ENCODE measurements around the gene LZTS3.
"Not testable (repeated sequence)": the region's sequence is repeated elsewhere in the genome, so short reads cannot be mapped to it uniquely, and the experiment has no call there.

The LZTS3 gene

DNA sequence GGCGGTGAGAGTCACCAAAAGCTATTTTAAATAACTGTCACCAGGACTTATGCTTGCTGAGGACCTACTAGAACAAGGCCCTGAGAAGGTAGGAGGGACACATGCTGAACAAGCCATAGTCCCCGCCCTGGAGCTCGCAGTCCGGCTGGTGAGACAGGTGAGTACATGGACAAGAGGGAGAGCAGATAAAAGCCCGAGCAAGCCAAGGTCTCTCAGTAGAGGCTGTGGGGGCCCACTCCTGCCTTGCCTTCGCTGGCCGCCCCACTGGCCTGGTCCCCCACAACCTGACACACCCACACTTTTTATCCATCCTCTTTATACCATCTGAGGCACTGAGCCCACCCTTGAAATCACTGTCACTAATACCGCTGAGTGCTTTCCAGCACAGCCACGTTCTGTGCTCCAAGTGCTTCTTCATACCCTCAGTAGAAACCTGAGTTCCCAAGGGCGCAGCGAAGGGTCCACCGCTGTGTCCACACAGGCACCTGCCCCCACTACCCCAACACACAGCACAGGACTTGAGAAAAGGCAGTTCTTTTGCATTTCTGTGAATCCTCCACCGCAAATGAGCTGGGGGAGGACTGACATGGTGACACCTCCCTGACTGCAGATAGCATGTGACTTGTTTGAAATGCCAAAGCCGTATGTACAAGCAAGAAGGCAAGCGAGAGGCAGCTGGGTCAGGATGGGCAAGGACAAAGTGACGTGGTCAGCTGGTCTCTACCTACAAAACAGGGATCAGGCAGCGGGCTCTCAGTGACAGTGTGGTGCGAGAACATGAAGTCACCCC lies 19.1 kb upstream of the LZTS3 start:
- Histone ChIP-seq H3K4me1 (ENCODE audit: control insufficient read depth, insufficient read depth, low read length) (no peaks in the 10 kb centered on the region), H3K4me3 (ENCODE audit: insufficient read depth, low read depth, low read length) (no peak overlapping the region), H3K27ac (ENCODE audit: insufficient read depth, low read depth, low read length, poor library complexity, severe bottlenecking) (no peak overlapping the region), H3K36me3 (ENCODE audit: control insufficient read depth, insufficient read depth, low read length) (peaks cover 41% of the 10 kb centered on the region), H3K27me3 (ENCODE audit: control insufficient read depth, insufficient read depth, low read length, poor library complexity, severe bottlenecking) (no peaks in the 10 kb centered on the region), H3K9me3 (ENCODE audit: control insufficient read depth, low read length) (no peaks in the 10 kb centered on the region)
- WGBS, 2 experiments = 94 to 96% methylated on average over 18 of the region's 18 CpGs

DNA sequence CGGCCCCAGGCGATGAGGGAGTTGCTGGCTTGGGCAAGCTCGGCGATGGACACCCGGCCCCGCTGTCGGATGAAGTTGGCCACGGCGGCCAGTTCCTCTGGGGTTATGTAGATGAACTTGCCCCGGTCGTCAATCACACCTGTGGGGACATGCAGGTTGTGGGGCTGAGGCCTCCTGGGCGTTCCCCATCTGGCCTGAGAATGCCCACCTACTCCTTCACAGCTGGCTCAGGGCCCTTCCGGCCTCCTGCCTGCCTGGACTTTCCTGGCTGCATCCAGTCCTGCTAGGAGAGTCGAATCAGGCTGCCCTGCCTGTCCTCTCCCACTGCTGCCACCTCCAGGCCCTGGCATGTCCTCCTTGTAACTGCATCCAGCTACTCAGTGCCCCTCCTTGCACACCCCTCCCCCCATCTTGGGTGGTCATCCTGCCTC lies 17.3 kb upstream of the LZTS3 start:
- no peaks in the 10 kb centered on the region for H3K4me1 ChIP-seq (ENCODE audit: control insufficient read depth, insufficient read depth, low read length)
- H3K4me3 ChIP-seq (ENCODE audit: insufficient read depth, low read depth, low read length) = no peak overlapping the region
- no peaks in the 10 kb centered on the region for H3K27me3 ChIP-seq (ENCODE audit: control insufficient read depth, insufficient read depth, low read length, poor library complexity, severe bottlenecking)
- no peak overlapping the region for H3K27ac ChIP-seq (ENCODE audit: insufficient read depth, low read depth, low read length, poor library complexity, severe bottlenecking)
- 94 to 96% methylated on average over 14 of the region's 14 CpGs for WGBS, 2 experiments
- H3K9me3 ChIP-seq (ENCODE audit: control insufficient read depth, low read length) = no peaks in the 10 kb centered on the region
- H3K36me3 ChIP-seq (ENCODE audit: control insufficient read depth, insufficient read depth, low read length) = peaks cover 37% of the 10 kb centered on the region

DNA sequence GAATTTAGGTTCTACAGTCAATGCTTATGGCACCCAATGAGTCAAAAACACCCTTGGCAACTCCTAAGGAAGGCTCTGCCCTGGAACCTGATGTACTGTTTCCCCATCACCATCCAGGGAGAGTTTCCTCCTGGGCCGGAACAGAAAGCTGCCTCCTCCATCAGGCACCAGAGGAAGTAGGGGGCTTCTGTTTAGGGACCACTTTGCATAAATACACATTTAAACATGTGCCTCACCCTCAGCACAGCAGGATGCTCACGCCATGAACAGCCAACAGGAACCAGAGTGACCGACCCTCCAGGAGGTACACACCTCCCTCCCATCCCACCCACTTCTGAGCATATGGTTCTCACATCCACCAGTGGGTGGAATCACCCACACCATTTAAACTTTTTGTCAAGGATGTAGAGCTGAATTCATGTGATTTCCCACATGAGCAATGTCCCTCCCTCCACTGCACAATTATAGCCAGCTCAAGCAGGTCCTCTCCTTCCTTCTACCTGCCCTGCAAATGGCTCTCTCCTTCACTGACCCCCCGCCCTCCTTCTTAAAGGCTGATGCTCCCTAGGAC lies 16.3 kb upstream of the LZTS3 start:
- Histone ChIP-seq H3K9me3 (ENCODE audit: control insufficient read depth, low read length) (no peaks in the 10 kb centered on the region), H3K4me3 (ENCODE audit: insufficient read depth, low read depth, low read length) (no peak overlapping the region), H3K4me1 (ENCODE audit: control insufficient read depth, insufficient read depth, low read length) (no peaks in the 10 kb centered on the region), H3K36me3 (ENCODE audit: control insufficient read depth, insufficient read depth, low read length) (peaks cover 28% of the 10 kb centered on the region), H3K27me3 (ENCODE audit: control insufficient read depth, insufficient read depth, low read length, poor library complexity, severe bottlenecking) (no peaks in the 10 kb centered on the region), H3K27ac (ENCODE audit: insufficient read depth, low read depth, low read length, poor library complexity, severe bottlenecking) (no peak overlapping the region)
- 92 to 94% methylated on average over 4 of the region's 4 CpGs for WGBS, 2 experiments

DNA sequence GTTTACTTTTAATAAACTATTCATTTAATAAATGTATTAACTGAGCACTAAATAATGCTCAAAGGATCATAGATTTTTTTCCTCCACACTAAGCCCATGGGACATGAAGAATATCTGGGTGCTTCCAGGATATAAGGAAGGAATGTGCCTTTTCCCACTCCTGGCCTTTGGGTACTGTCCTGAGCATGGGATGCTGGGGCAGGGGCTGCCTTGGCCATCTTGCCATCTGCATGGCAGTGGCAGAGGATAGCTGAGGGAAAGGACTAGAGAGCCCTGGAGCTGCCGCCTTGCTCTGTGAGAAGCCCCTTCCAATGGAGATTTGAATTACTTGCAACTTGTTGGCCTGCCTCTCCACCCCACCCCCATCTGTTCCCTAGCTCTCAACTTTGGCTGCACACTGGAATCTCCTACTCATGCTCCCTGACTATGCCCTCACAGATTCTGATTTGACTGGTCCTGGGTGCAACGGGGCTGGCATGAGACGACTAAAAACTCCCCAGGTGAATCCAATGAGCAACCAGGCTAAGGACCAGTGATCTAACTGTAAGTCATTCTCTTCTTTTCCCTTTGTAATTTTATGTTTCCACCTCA lies 15.6 kb upstream of the LZTS3 start:
- WGBS, 2 experiments = 90 to 97% methylated on average over 3 of the region's 3 CpGs
- no peaks in the 10 kb centered on the region for H3K4me1 ChIP-seq (ENCODE audit: control insufficient read depth, insufficient read depth, low read length)
- H3K36me3 ChIP-seq (ENCODE audit: control insufficient read depth, insufficient read depth, low read length) = peaks cover 21% of the 10 kb centered on the region
- no peak overlapping the region for H3K4me3 ChIP-seq (ENCODE audit: insufficient read depth, low read depth, low read length)
- no peaks in the 10 kb centered on the region for H3K27me3 ChIP-seq (ENCODE audit: control insufficient read depth, insufficient read depth, low read length, poor library complexity, severe bottlenecking)
- H3K9me3 ChIP-seq (ENCODE audit: control insufficient read depth, low read length) = no peaks in the 10 kb centered on the region
- no peak overlapping the region for H3K27ac ChIP-seq (ENCODE audit: insufficient read depth, low read depth, low read length, poor library complexity, severe bottlenecking)

DNA sequence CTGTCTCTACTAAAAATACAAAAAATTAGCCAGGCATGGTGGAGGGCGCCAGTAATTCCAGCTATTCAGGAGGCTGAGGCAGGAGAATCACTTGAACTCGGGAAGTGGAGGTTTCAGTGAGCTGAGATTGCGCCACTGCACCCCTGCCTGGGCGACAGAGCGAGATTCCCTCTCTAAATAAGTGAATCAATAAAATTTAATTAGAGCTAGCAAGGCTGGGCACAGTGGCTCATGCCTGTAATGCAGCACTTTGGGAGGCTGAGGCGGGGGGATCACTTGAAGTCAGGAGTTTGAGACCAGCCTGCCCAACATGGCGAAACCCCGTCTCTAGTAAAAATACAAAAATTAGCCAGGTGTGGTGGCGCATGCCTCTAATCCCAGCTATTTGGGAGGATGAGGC lies 14.5 kb upstream of the LZTS3 start:
- WGBS, 2 experiments = 95 to 97% methylated on average over 9 of the region's 9 CpGs
- peaks cover 15% of the 10 kb centered on the region for H3K36me3 ChIP-seq (ENCODE audit: control insufficient read depth, insufficient read depth, low read length)
- H3K4me1 ChIP-seq (ENCODE audit: control insufficient read depth, insufficient read depth, low read length); H3K9me3 ChIP-seq (ENCODE audit: control insufficient read depth, low read length); H3K27me3 ChIP-seq (ENCODE audit: control insufficient read depth, insufficient read depth, low read length, poor library complexity, severe bottlenecking); H3K4me3 ChIP-seq (ENCODE audit: insufficient read depth, low read depth, low read length); H3K27ac ChIP-seq (ENCODE audit: insufficient read depth, low read depth, low read length, poor library complexity, severe bottlenecking): not testable (repeated sequence)

DNA sequence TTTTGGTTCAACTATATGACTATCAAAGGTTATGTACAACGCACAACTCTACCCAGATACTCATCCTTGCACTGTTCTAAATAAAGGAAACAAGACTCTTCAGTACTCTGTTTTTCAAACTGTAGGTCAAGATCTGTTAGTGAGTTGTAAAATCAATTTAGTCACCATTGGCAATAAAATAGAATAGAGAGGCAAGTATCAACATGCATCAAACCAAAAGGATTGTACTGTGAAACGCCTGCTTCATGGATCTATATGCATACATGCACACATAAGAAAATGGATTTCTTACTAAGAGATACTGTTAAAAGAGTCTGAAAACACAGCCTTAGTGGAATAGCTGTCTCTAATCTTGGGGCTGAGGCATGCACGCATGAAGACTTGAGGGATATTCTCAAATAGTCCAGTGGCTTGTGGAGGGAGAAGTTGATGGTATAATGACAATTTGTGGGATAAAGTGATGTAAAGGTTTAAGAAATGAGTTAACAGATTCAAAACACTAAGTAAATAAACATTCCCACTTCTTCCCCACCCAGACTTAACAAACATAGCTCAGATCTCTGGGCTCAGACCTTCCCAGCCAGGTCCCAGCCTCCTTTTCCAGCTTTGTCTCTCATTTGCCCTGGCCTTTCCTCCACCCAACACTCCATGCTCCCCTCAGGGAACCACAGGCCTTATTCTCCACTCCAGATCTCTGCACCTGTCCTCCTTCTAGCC lies 10.7 kb upstream of the LZTS3 start:
- H3K4me3 ChIP-seq (ENCODE audit: insufficient read depth, low read depth, low read length) = no peak overlapping the region

DNA sequence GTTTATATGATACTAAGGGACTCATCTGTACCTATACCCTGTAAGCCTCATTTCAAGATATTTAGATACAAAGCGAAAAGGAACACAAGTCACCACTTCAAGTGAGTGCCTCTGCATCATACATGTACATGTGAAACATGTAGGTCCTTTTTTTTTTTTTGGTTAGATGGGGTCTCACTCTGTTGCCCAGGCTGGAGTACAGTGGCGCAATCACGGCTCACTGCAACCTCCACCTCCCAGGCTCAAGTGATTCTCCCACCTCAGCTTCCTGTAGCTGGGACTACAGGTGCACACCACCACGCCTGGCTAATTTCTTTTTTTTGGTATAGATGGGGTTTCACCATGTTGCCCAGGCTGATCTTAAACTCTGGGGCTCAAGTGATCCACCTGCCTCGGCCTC lies 9.1 kb upstream of the LZTS3 start:
- H3K4me3 ChIP-seq (ENCODE audit: insufficient read depth, low read depth, low read length); H3K9me3 ChIP-seq (ENCODE audit: control insufficient read depth, low read length); H3K27ac ChIP-seq (ENCODE audit: insufficient read depth, low read depth, low read length, poor library complexity, severe bottlenecking); H3K4me1 ChIP-seq (ENCODE audit: control insufficient read depth, insufficient read depth, low read length); H3K36me3 ChIP-seq (ENCODE audit: control insufficient read depth, insufficient read depth, low read length); H3K27me3 ChIP-seq (ENCODE audit: control insufficient read depth, insufficient read depth, low read length, poor library complexity, severe bottlenecking): not testable (repeated sequence)
- 93 to 97% methylated on average over 5 of the region's 5 CpGs for WGBS, 2 experiments

More for the DNA sequence above, 10.7 kb upstream of the LZTS3 start:
- Histone ChIP-seq H3K4me1 (ENCODE audit: control insufficient read depth, insufficient read depth, low read length) (no peaks in the 10 kb centered on the region), H3K27ac (ENCODE audit: insufficient read depth, low read depth, low read length, poor library complexity, severe bottlenecking) (no peak overlapping the region), H3K27me3 (ENCODE audit: control insufficient read depth, insufficient read depth, low read length, poor library complexity, severe bottlenecking) (no peaks in the 10 kb centered on the region), H3K9me3 (ENCODE audit: control insufficient read depth, low read length) (no peaks in the 10 kb centered on the region), H3K36me3 (ENCODE audit: control insufficient read depth, insufficient read depth, low read length) (no peaks in the 10 kb centered on the region)
- 95 to 100% methylated on average over 2 to 3 of the region's 3 CpGs for WGBS, 2 experiments

DNA sequence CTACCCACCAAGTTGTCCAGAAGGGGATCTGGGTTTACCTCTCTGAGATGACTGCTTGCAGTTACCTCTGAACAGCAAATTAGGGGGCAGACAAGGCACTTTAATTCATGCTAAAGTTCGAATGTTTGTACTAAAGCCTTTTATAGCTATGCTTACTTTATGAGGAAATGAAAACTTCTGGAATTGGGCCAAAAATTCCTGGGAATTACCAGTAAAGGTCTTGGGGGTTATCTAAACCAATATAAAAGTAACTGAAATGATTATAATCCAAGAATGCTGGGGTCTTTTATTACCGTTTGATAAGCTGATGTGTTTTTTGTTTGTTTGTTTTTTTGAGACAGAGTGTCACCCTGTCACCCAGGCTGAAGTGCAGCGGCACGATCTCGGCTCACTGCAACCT lies 7.9 kb upstream of the LZTS3 start:
- no peaks in the 10 kb centered on the region for H3K4me1 ChIP-seq (ENCODE audit: control insufficient read depth, insufficient read depth, low read length)
- H3K9me3 ChIP-seq (ENCODE audit: control insufficient read depth, low read length) = no peaks in the 10 kb centered on the region
- 89 to 91% methylated on average over 5 of the region's 5 CpGs for WGBS, 2 experiments
- H3K27ac ChIP-seq (ENCODE audit: insufficient read depth, low read depth, low read length, poor library complexity, severe bottlenecking) = no peak overlapping the region
- H3K27me3 ChIP-seq (ENCODE audit: control insufficient read depth, insufficient read depth, low read length, poor library complexity, severe bottlenecking) = no peaks in the 10 kb centered on the region
- H3K36me3 ChIP-seq (ENCODE audit: control insufficient read depth, insufficient read depth, low read length) = no peaks in the 10 kb centered on the region
- H3K4me3 ChIP-seq (ENCODE audit: insufficient read depth, low read depth, low read length) = no peak overlapping the region

DNA sequence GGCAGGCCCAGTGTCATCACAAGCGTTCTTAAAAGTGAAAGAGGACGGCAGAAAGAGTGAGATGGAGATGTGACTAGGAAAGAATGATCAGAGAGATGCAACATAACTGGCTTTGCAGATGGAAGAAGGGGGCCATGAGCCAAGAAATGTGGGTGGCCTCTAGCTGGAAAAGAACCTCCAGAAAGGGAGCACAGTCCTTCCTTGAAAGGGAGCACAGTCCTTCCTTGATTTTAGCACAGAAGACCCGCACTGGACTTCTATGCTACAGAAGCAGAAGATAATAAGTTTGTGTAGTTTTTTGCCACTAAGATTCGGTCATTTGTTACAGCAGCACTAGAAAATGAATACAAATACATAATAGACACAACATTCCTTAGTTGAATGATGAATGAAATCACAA lies 7.0 kb upstream of the LZTS3 start:
- 75 to 77% methylated on average over 3 to 4 of the region's 4 CpGs for WGBS, 2 experiments
- Histone ChIP-seq H3K4me3 (ENCODE audit: insufficient read depth, low read depth, low read length) (no peak overlapping the region), H3K27me3 (ENCODE audit: control insufficient read depth, insufficient read depth, low read length, poor library complexity, severe bottlenecking) (no peaks in the 10 kb centered on the region), H3K4me1 (ENCODE audit: control insufficient read depth, insufficient read depth, low read length) (peaks cover under 1% of the 10 kb centered on the region), H3K36me3 (ENCODE audit: control insufficient read depth, insufficient read depth, low read length) (no peaks in the 10 kb centered on the region), H3K9me3 (ENCODE audit: control insufficient read depth, low read length) (no peaks in the 10 kb centered on the region), H3K27ac (ENCODE audit: insufficient read depth, low read depth, low read length, poor library complexity, severe bottlenecking) (no peak overlapping the region)

Data from ectodermal cell (in vitro differentiated cells).